SHP77 treated with DMSO at 0.1 percent for 48 hours (cell line): ENCODE results near the gene CYP11A1.

Experiments
- DNase-seq: peaks from one replicate; lab custom pipeline; 2025; lab: John Stamatoyannopoulos, UW

The CYP11A1 gene

DNA sequence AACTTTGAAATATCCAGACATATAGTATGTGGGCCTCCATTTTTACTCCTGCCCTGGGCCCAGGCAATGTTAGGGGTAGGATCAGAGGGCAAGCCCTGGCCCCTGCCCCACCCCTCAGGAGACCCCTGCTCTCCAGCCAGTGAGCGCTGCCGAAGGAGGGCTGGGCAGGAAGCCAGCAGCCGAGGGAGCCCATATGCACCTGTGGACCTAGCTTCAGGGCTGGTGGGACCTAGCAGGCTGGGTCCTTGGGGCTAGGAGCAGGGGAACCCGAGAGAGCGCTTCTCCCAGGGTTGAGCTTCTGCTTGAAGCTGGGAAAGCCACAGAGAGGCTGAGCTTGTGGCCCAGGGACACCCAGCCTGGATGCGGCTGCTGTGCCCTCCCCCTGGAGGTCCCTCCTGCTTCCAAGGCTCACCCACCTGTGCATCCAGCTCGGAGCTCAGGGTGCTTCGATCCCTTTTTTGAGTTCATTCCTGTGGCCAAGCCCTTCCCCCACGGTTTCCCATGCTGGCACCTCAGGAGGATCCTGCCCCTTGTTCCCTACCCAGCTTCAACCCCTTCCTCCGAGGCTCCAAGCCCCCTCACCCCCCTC is 21.0 kb upstream of the CYP11A1 start:
- DNase-seq, result no peak

DNA sequence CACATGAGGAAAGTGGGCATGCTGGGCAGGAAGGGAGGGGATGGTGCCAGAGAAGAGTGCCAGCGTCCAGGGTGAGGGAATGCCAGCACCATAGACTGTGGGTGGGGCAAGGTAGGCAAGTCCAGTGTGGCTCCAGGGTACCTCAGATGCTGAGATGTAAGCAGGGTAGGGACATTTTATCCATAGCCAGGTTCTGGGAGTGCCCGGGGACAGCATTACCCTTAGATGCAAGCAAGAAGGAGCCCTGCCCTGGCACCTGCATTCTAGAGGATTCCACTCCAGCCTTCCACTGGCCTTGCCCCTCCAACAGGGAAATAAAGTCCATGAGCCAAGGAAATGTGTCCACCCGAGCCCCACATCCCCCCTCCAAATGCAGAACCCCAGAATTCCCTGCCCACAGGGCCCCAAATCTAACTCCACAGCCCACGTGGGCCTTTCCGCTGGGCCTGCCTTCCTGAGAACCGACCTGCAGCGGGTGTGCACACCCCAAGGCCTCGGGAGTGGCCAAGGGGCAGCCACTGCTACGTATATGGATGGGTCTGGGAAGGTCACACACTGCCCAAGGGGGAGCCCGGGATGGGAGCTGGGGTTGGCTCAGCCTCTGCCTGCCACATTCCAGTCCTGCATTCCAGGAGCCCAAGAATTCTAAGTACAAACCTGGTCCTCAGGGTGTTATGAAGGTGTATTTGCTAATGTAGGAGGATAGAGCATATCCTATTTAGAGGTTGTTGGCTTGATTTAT is 20.3 kb upstream of the CYP11A1 start:
- DNase-seq, result no peak

DNA sequence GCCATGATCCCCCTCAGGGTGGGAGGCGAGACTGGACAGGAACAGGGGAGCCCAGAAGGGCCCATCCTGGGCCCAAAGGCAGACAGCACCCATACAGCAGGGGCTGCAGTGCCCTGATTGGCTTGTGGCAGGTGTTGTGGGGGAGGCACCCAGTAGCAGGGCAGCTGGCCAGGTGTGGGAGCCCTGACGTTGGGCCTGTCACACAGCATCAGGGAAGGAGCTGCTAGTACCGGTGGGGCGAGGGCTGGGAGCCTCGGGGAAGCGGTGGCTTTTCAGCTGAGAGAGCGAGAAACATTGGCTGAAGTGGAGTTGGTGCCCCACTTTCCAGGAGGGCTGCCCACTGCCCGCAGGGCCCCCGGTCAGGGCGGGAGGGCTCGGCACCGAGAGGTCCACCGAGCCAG is 19.7 kb upstream of the CYP11A1 start:
- no peak for DNase-seq

DNA sequence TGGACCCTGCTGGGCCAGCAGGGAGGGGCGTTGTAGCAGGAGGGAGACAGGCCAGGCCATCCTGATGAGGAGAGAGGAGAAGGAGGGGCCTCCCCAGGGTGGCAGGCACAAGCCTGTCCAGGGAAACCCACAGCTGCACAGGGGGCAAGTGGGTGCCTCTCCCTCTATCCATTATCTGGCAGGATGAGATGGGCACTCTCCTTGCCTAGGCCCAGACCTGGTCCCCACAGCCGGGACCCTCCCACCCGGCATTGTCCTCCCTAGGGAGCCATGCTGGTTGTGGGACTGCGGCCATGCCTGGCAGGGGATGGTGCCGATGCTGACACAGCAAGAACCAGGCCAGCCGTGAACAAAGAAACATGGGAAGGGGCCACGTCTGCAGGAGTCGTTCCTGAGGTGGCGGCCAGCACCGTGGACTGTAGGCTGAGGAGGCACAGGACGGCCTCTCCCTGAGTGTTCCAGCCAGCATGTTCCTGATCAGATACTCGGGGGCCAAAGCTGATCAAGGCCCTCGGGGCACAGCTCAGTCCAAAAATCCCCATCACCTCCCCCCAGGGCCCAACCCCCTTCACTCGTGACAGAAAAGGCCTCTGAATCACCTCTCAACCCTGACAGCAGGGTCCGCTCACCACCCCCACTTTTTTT is 19.2 kb upstream of the CYP11A1 start:
- DNase-seq, result no peak

DNA sequence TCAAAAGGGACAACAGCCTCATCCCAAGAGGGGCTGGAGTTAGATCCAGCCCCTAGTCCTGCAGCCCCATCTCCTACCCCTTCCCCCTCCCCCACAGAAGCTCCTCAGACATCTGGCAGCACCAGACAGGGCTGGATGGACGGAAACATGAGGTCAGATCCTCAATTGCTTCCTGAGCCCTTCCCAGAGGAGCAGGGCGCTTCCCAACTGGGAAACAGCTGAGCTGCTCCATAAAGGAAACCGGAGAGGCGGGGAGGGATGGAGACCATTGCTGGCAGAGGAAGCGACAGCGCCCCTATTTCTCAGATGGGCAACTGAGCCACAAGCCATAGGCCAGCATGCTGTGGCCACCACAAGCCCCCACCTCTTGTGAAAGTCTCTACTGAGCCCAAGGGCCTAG is 18.3 kb upstream of the CYP11A1 start:
- DNase-seq, result no peak

DNA sequence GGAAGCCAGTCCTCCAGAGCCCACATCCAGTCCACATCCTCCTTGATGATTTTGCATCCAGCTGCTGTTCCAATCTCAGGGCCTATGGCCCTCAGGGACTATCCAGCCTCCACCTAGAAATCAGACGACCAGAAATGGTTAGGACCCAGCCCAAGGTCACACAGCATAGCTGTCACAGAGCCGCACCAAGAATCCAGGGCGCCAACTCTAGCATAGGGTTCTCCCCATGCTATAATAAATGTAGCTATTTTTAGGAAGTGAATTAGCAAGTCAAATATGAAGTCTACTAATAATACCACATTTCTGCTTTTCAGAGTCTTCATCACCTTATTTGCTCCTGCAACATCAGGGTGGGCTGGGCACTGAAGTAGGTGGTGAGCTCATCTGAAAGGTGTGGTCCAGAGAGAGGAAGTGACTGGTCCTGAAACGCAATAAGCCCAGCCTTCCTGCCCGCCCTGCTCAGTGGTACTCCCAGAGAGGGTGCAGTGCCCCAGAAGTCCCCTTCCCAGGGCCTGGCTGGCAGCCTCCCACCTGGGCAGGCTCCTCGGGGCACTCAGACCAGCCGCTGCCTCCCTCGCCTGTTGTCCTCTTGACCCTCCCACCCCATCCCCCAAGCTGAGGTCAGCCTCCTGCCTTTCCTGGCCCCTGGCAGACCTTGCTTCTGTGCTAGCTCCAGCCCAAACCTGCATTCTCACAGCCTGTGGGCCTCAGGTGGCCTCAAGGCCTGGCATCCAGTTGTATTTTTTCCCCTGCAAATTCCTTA is 17.6 kb upstream of the CYP11A1 start:
- DNase-seq, result no peak

DNA sequence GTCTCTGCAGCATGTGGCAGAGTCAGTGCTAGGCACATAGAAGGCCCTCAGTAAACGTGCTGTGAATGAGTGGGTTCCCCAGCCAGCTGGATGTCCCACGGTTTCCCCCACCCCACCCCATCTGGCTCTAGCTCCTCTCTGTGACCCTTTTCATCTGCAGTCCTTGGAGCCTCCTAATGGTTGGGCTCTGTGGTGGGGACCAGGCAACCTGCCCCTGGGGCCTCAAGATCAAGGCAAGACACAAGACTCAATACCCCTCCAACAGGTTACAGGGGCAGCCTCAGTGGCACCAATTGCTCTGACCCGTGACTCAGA is 17.1 kb upstream of the CYP11A1 start:
- DNase-seq, result no peak

- no peak for DNase-seq
Observed at GRCh38 chr15:74383695-74384565, 16.5 kb upstream of the CYP11A1 start.

DNA sequence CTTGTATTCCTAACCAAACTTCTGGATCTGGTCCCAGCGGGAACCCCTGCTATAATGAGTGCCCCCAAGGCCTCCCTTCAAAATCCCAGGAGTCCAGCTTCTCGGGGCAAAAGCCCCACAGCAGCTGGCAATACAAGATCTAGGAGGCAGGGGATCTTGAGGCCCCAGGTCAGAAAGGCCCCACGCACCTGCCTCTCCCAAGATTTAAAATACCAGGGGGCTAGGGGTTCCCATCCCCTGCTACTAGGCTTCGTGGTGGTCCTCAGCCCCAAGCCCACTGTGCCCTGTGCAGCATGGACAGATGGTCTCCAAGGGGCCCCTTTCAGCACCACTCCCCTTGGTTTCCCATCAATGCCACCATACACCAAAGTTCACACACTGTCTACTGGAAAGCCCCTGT is 15.8 kb upstream of the CYP11A1 start:
- DNase-seq, result no peak

DNA sequence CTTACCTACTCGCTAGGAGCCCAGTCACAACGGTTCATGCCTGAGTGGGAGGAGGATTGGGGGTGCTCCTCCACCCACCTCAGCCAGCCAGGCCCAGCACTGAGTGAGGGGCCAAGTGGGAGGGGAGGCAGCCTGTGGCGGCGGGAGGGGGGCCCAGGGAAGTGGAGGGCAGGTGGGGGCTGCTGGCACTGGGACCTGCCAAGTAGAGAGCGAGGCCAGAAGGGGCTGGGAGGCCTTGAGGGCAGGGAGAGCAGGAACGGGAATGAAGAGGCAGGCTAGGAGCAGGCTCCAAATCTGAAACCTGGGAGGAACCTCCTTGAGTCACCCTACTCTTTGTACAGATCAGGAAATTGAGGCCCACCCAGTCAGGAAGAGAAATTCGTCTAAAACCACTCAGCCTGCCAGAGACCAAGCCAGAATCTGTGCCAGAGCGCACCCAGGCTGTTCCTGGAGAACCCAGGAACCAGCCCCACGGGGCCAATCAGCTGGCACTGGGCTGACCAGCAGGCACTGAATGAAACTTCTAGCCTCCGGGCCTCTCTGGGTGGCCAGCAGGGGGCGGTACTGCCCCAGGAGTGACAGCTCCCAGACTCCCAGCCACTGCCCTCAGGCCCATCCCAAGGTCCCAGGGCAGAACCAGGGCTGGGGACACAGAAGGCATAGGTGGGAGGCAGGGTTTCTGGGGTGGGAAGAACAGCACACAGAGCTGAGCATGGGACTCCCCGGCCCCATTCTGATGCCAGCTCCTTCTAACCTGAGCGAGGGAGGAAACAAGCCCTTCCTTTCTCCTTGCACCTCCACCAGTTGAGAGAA is 14.8 kb upstream of the CYP11A1 start:
- peak; percentile 21 for DNase-seq

- DNase-seq, result no peak
Observed at GRCh38 chr15:74381481-74381880, 14.0 kb upstream of the CYP11A1 start.

GRCh38 chr15:74381190-74381453 is 13.7 kb upstream of the CYP11A1 start:
- no peak for DNase-seq

- DNase-seq, result no peak
Observed at GRCh38 chr15:74380361-74381189, 13.1 kb upstream of the CYP11A1 start.

DNA sequence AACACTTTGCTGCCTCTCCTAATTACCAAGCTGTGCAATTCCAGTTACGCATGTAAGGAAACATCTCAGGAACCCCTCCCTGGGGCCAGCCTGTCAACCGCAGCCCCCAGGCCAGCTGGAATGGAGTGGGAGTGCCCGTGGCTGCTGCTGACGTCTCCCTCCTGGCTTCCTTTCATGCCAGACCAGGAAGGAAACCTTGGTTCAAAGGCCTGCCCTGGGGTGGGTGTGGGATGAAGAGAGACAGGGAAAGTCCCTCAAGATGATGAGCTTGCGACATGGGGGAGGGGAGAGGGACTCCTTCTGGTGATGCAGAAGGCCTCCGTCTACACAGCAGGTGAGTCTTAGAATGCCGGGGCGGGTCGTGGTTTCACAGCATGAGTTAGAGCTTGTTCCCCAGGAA is 11.4 kb upstream of the CYP11A1 start:
- no peak for DNase-seq

DNA sequence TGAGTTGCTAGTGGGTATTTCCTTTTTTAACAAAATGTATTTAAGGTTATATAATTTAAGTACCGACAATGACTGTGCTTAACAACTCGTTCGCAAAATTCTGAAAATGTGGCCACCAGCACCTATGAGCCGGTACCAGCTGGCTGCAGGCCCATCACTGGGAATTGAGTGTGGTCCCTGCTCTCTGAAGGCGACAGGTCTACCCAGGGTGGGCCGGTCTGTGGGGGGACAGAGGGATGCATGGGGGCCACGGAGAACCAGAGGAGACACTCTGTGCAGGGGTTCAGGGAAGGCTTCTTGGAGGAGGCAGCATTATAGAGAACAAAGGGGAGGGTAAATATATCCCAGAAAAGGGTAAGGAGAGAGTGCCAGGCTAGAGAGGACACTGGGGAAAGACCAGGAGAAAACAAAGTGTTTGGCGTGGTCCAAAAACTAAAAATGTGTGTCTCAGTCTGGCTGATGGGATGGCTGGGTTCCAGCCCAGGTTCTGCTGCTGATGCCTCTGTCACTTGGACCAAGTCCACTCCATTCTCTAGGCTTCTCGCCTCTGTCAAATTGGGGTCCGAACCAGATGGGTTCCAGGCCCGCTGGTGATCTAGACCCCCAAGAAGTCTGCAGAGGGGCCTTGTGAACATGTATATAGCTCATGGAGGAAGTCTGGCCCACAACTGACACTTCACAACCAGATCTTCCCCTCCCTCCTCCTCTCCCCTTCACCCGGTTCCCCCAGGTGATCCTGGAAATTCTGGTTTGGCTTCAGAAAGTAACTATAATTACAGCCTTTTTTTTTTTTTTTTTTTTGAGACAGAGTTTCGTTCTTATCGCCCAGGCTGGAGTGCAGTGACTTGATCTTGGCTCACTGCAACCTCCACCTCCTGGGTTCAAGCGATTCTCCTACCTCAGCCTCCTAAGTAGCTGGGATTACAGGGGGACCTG is 10.7 kb upstream of the CYP11A1 start:
- no peak for DNase-seq

DNA sequence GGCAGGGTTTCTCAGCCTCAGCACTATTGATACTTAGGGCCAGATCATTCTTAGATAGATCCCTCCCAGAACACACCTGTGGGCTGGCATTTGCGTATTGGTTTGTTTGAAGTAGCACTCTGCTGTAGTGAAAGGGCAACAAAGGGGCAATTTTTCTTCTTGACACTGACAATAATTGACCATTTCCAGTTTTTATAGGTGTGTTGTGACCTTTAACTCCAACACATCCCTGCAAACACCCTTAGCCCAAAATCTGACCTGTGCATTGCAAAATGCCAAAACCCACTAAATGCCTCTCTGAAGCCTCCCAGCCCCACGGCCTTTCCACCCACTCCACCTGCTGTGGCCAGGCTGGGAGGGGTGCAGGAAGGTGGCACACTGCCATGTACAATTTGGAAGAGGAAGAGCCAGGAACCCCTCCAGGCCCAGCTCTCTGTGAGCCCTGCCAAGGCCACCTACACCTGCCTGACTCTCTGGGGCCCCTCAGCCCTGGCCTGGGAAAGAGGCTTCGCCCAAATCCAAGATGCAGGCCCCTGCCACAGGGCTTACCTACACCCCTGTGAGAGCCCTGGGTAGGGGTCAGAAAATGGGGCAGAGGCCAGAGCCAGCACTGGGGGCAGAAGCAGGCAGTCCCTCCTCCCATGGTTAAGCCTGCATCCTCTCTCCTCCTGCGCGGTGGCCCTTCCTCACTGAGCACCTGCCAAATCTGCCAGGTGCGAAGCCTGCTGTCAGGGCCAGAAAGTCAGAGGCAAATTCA is 9.6 kb upstream of the CYP11A1 start:
- no peak for DNase-seq

- no peak for DNase-seq
Observed at GRCh38 chr15:74376226-74376625, 8.8 kb upstream of the CYP11A1 start.

DNA sequence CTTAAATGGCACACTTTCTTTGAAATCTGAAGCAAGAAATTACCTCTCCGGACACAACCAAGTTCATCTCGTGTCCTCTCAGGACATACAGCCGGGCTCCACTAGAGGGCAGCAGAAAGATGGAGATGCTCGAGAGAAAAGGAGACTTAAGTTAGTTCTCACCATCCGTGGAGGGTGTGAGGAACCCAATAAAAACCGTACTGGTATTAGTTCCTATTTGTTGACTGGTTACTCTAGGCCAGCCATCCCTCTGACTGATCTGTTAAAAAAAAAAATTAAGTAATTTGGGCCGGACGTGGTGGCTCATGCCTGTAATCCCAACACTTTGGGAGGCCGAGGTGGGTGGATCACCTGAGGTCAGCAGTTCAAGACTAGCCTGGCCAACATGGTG is 7.9 kb upstream of the CYP11A1 start:
- DNase-seq, result peak; percentile 35
